NCI-H2196 (cell line): ENCODE measurements around the gene DROSHA.
"Not testable (repeated sequence)": the region's sequence is repeated elsewhere in the genome, so short reads cannot be mapped to it uniquely, and the experiment has no call there.

Experiments
- DNase-seq: peaks from one replicate; lab custom pipeline; 2025; ENCODE audit not compliant: unreplicated experiment; lab: John Stamatoyannopoulos, UW

DROSHA gene

GRCh38 chr5:31531888-31532547 is at the start of gene DROSHA, which contains the start of gene C5orf22:
DROSHA (minus strand) TSS chr5:31532093; CDS start chr5:31529059, 3,034 bp downstream.
C5orf22 (plus strand) TSS chr5:31532301; CDS start chr5:31532393, 92 bp downstream.
- DNase-seq, result peak; percentile 99

GRCh38 chr5:31579558-31579957 is 47.7 kb upstream of the DROSHA start:
- no peak for DNase-seq

- DNase-seq, result no peak
Observed at GRCh38 chr5:31577438-31577837, 45.5 kb upstream of the DROSHA start.

GRCh38 chr5:31574772-31575171 is 42.9 kb upstream of the DROSHA start:
- DNase-seq, result no peak

- no peak for DNase-seq
Observed at GRCh38 chr5:31573494-31574142, 41.7 kb upstream of the DROSHA start.

GRCh38 chr5:31569068-31569467 is 37.2 kb upstream of the DROSHA start:
- no peak for DNase-seq

GRCh38 chr5:31568302-31568835 is 36.5 kb upstream of the DROSHA start:
- no peak for DNase-seq

GRCh38 chr5:31566362-31566761 is 34.5 kb upstream of the DROSHA start:
- DNase-seq, result not testable (repeated sequence)

GRCh38 chr5:31563216-31563615 is 31.3 kb upstream of the DROSHA start:
- no peak for DNase-seq

GRCh38 chr5:31561946-31562345 is 30.1 kb upstream of the DROSHA start:
- DNase-seq, result no peak

GRCh38 chr5:31559942-31560341 is 28.0 kb upstream of the DROSHA start:
- DNase-seq, result no peak

- no peak for DNase-seq
Observed at GRCh38 chr5:31556461-31556860, 24.6 kb upstream of the DROSHA start.

GRCh38 chr5:31554552-31554951 is 22.7 kb upstream of the DROSHA start:
- no peak for DNase-seq

GRCh38 chr5:31553863-31554262 is 22.0 kb upstream of the DROSHA start:
- no peak for DNase-seq

GRCh38 chr5:31551878-31552277 is 20.0 kb upstream of the DROSHA start:
- DNase-seq, result no peak

GRCh38 chr5:31549114-31549513 is 17.2 kb upstream of the DROSHA start:
- not testable (repeated sequence) for DNase-seq

GRCh38 chr5:31537851-31538250 is 6.0 kb upstream of the DROSHA start:
- no peak for DNase-seq

- no peak for DNase-seq
Observed at GRCh38 chr5:31537349-31537748, 5.5 kb upstream of the DROSHA start.

- no peak for DNase-seq
Observed at GRCh38 chr5:31536873-31537272, 5.0 kb upstream of the DROSHA start.

GRCh38 chr5:31534527-31535046 is 2.7 kb upstream of the DROSHA start:
- no peak for DNase-seq

GRCh38 chr5:31531543-31531887 is 378 bp downstream of the DROSHA start:
- DNase-seq, result peak; percentile 43

- no peak for DNase-seq
Observed at GRCh38 chr5:31530541-31531265, 1.2 kb downstream of the DROSHA start.
